HG02763 (cell line): Measurements from ENCODE around the gene JHY.

Experiments used
- ATAC-seq: cut with Tn5 transposase; IDR thresholded peaks from one replicate; pipeline ENCODE4 v1.9.1; 2021; ENCODE audit warnings: mild to moderate bottlenecking, moderate library complexity; ENCODE audit not compliant: unreplicated experiment

The JHY gene

DNA sequence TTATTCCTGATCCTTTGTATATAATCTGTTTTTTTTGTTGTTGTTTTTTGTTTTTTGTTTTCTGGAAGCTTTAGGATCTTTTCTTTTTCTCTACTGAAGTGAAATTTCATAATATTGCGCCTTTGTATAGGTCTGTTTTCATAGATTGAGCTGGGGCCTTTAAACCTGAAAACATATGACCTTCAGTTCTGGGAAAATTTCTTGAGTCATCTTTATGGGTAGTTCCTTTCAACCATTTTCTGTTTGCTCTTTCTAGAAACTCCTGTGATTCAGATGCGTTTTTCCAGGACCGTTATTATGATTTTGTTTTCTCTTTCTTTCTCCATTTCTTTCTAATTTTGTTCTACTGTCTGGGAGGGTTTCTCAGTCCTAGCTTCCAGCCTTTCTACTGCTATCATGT lies 55.4 kb downstream of the JHY start:
- ATAC-seq, result no peak

- no peak for ATAC-seq
Observed at GRCh38 chr11:122938557-122938956, 56.0 kb downstream of the JHY start.

DNA sequence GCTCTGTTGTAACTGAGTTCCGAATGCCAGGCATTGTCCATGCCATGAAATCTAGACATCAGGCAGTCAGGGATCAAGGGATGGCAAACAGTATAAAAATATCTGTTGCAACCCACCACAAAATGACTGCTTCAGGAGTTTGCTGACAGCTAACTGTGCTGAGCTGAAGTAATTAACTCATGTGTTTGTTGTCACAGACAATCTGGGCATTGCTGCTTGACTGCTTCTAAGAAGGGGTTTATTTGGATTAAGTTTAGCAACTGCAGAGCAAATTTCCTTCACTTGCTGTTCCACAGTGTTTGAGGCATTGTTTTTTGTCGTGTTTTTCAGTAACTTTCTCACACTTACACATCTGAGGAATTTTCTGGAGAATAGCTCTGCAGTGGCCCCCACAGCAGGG lies 68.7 kb downstream of the JHY start:
- ATAC-seq, result no peak

- no peak for ATAC-seq
Observed at GRCh38 chr11:122954455-122954854, 71.9 kb downstream of the JHY start.

- ATAC-seq, result no peak
Observed at GRCh38 chr11:122963961-122964360, 81.4 kb downstream of the JHY start.

DNA sequence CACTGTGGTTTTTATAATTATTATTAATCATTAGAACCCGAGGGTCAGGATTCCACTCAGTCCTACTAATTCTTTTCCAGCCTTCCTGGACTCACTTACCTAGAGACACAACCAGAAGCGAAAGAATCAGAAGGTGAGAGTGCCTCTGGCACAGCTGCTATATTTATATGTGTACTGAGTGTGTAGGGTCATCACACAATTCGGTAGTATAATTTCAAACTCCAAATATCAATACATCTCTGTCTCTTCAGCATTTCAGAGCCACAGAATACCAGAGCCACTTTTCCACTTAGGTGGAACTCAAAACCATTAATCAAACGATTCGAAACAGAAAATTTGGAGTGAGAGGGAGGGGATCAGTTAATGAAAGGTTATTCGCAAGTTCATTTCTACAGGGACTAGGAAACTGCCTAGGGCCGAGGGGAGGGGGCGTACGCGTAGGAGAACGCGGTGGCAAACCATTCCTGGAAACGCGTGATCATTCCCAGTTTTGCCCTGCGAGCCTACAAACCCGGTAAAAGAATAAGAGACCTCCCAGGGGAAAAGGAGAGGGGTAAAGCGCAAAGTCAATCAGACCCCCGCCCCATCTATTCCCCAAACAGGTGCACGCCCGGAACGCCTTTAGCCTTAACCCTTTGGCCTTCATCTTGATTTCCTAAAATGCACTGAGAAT lies 93.6 kb downstream of the JHY start:
- no peak for ATAC-seq

DNA sequence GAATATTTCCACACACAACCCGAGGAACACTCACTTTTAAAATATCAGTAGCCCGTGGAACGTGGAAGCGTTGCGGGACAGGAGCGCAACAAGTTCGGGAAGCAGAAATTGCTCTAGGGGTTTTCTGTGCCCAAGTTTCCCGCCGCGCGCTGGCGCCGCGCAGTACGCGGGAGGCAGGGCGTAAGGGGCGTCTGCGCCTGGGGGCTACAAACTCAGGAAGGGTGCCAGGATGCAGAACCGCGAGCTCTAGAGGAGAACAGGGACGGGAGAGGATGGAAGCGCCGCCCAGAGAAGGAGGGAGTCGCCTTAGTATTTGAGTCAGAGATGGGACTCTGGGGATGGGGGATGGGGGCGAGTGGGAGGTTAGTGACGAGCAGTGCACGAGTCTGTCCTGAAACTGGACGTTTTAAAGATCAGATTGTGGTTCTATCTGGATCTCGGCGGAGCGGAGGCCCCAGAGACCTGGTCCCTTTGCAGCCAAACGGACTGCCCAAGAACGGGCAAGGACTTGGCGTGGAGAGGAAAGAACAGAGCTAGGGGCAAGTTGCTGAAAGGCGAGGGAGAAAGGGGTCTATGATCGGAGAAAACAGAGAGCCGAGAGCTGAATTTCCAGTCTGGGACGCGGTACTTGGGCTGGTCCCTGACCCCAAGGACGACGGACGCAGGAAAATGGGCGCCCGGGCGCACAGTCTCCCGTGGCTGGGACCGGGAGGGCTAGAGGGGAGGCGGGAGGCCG lies 94.3 kb downstream of the JHY start:
- ATAC-seq, result no peak

DNA sequence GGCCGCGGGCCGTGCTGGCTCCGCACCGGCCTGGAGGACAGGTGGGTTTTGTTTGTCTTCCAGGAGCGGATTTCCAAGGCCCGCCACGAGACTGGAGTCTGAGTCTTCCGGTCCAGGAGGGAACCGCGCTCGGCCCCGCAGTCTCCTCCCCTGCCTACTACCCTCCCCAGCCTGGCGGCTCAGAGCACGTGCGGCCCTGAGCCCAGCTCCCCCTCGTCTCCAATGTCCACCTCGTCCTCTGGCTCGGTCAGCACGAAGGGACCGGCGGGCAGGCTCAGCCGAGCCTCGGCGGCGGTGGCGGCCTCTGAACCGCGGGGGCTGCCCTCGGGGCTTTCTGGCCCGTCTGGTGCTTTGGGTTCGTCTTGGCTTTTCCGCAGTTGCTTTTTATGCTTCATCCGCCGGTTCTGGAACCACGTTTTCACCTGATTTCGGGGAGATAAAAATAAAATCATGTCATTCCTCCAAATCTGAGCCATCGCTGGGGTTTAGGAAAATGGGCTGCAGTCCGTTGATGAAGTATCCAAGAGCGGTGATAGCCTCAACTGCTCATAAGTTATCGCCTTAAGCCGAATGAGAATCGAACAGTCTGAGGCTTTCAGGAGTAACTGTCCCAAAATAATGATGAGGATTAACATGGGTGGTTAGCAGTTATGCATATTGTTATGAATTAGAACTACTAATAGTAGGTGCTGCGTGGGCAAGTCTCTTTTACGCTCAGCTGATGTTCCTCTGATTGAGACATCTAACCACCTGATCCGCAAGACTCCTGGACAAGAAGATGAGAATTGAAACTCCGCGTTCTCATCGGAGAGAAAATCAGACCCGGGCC lies 95.1 kb downstream of the JHY start:
- ATAC-seq, result no peak

- ATAC-seq, result no peak
Observed at GRCh38 chr11:122978299-122978620, 95.7 kb downstream of the JHY start.

GRCh38 chr11:122979103-122979814 lies 96.7 kb downstream of the JHY start:
- no peak for ATAC-seq

GRCh38 chr11:122979815-122980595 lies 97.4 kb downstream of the JHY start:
- no peak for ATAC-seq

GRCh38 chr11:122981388-122982264 lies 99.1 kb downstream of the JHY start, which contains the start of gene BSX:
Gene BSX (minus strand): TSS chr11:122981834. CDS start chr11:122981671, 163 bp downstream.
- ATAC-seq, result no peak

DNA sequence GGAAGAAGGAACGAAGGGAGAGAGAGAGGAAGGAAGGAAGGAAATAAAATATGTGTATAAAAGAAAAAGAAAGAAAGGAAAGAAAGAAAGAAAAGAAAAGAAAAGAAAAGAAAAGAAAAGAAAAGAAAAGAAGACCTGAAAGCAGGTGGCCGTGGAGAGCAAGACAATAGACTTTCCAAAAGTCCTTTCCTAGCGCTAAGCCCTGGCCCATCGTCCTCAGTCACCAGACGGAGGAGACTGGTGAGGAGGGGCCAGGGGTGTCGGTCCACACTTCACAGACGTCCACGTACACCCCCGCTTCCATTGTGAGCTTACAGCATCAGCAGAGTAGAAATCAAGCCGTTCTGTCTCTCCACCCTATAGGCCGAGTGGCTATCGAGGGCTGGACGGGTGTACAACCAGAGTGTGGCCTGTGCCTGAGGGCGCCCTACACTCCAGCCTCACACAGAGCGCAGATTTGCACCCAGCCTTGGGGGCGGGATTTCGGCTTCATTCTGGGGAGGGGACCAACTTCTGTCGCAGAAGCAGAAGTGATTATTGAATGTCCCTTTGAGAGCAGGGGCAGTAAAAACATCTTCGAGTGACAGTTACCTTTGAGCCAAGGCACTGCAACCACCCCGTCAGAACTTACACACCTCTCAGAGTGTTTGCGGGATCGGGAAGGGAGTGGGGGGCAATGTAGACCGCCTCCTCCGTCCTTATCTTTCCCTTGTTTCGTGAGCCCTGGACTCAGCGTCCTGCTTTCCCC lies 101.1 kb downstream of the JHY start:
- no peak for ATAC-seq

GRCh38 chr11:122984186-122985011 lies 101.8 kb downstream of the JHY start:
- no peak for ATAC-seq

DNA sequence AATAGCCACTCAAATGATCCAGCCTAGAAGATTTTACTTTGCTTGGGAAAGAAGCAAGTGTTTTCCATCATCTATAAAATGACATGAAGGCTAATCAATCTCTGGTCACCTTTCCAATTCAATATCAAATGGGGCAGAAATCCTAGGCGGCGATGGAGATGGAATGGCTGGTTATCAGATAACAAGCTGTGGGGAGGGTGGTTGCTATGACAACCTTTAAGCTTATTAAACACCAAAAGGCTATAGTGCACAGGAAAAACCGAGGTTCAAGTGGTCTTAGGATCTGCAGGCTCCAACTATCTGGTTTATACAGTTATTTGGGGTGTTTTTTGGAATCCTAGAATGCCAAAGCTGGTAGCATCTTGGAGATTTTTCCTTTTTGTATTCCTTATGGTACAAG lies 113.0 kb downstream of the JHY start:
- no peak for ATAC-seq

DNA sequence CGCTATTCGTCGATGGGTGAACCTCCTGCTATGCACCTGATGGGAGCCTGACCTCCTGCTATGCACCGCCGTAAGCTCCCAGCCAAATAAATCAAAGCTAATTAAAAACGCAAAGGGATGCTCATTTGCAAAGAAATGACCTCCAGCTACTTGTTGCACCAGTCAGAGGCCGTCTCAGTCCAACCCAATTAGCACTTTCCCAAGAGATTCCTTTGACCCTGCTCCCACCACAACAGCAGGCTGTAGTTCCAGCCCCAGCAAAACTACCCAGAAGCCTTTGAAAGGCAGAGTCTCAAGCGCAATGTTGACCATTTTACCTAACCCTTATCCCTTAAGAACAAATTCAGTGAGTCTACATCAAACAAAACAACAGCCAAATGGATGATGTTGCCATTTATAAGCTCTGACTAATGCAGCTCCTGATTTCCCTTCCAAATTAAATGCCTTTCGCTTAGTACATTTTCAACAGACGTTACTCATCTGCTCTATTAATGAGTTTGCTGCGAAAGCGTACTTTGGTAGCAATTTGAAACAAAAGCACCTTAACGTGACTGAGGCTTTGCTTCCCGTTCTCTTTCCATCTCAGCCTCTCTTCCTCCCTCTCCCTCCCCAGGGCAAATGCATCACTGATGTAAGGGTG lies 116.3 kb downstream of the JHY start:
- ATAC-seq, result no peak

DNA sequence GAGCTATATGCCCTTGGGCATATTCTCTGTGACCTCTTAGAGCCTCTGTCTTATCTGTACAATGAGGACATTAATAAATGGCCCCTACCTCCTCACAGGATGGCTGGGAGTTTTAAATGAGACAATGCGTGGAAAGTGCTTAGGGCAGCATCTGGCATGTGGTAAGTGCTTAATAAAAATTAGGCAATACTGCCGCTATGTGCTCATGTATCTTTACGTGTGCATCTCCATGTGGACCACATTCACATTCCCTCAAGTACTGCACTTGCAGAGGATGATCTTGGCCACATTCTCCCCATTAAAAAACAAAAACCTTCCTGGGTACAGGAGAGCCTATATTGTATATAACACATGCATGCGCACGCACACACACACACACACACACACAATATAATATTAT lies 118.2 kb downstream of the JHY start:
- no peak for ATAC-seq
